Right atrium auricular region (tissue), 2 donors: ENCODE measurements around the gene TP53I11. TPM values are rescaled to one million over a fixed set of nuclear protein-coding genes. Genes with fewer than 3 reads are reported as not detected.

Experiments
- DNase-seq: peaks from one replicate; pipeline ENCODE4 v3.0.0-alpha.2; 2019; ENCODE audit warnings: low spot score
- H3K27ac ChIP-seq, 2 donors: fragments of 200-600 bp; sonication (generic); 1 replicate in 1 of 2; 2 replicates in 1 of 2; pipeline ENCODE4 v1.5.1; 2016 to 2019
- H3K27me3 ChIP-seq, 2 donors: fragments of 200-600 bp; sonication (generic); one replicate each; pipeline versions ENCODE4 v1.5.1 to v1.6.0; 2017 to 2019
- H3K36me3 ChIP-seq: fragments of 200-600 bp; sonication (generic); one replicate; pipeline ENCODE4 v1.5.1; 2016
- H3K4me1 ChIP-seq, 2 donors: fragments of 200-600 bp; sonication (generic); one replicate each; pipeline versions ENCODE4 v1.5.1 to v1.6.0; 2017 to 2019
- H3K4me3 ChIP-seq, 2 donors: fragments of 200-600 bp; sonication (generic); 1 replicate in 1 of 2; 2 replicates in 1 of 2; pipeline ENCODE4 v1.5.1; 2017 to 2019; ENCODE audit warnings: mild to moderate bottlenecking in 1 of 2, moderate library complexity in 1 of 2
- H3K9me3 ChIP-seq, 2 donors: fragments of 200-600 bp; sonication (generic); one replicate each; pipeline ENCODE4 v1.5.1; 2019
- CTCF ChIP-seq, 2 donors: fragments of 200-600 bp; sonication (generic); IDR thresholded peaks; one replicate each; pipeline ENCODE4 v1.5.1; 2019; ENCODE audit warnings: antibody characterized with exemption in 2 of 2
- total RNA-seq, 2 donors: library from RNA; depleted of rRNA; stranded (reverse); fragments of >200 nt; gene quantifications; one replicate each; pipeline ENCODE4 v1.1.0, GENCODE V29; 2016

Gene TP53I11
- total RNA-seq, 2 donors from 2014 or later = 46.7 to 89.0 TPM

DNA sequence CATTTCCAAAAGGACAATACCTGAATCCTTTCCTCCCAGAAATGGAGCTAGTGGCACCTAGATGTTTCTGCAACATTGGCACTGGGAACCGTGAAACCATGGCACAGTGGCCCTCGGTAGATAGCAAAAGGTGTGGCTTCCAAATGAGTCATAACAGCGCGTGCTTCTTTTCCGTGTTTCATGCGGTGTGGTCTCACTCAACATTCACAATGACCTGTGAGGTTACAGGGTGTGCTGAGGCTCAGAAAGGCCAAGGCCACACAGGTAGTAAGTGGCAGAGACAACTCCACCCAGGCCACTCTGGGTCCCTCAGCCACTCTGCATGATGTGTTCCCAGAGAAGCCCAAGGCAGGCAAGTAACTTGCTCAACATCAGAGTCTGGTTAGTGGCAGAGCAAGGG, 67.4 kb downstream of the TP53I11 start:
- Histone ChIP-seq H3K4me3 (no peak overlapping the region), H3K36me3 (no peaks in the 10 kb centered on the region), H3K27me3 (no peaks in the 10 kb centered on the region)

More for the DNA sequence above, 67.4 kb downstream of the TP53I11 start:
- Histone ChIP-seq H3K27ac (peak overlapping the region in 1 of 2 donors; percentile 25), H3K4me1 (peaks cover 0 to 52% of the 10 kb centered on the region in 2 donors), H3K9me3 (no peaks in the 10 kb centered on the region)
- TF ChIP-seq CTCF (IDR thresholded peaks at IDR 0.05) = no peak
- no peak for DNase-seq

Other genes with a start within 250 kb of the TP53I11 start
- 10 to 100 TPM; 76.3 to 79.3 TPM for gene TSPAN18, start 223.9 kb downstream of the TP53I11 start, total RNA-seq
- gene PRDM11, start 195.8 kb upstream of the TP53I11 start, total RNA-seq = 10 to 100 TPM; 13.5 to 27.6 TPM